AG10803 (cell line): ENCODE data around the gene MSI2.
A peak's percentile ranks its signal among the peaks of the same experiment; 100 is the strongest.

Experiments used
- DNase-seq: peaks from one replicate; pipeline ENCODE4 v3.0.0; 2010; ENCODE audit warnings: low read depth
- H3K4me3 ChIP-seq: 2 replicates; pipeline ENCODE4 v1.5.1; 2011; ENCODE audit warnings: mild to moderate bottlenecking, low read length, control low read depth
- TF ChIP-seq, protein P1 (sequence below): conservative IDR thresholded peaks from 2 replicates; pipeline ENCODE4 v1.5.1; 2011; ENCODE audit warnings: mild to moderate bottlenecking, low read length, control low read depth, inconsistent platforms

MSI2 gene

GRCh38 chr17:57557834-57558681 is 301.7 kb downstream of the MSI2 start:
- peak; percentile 48 for DNase-seq

DNA sequence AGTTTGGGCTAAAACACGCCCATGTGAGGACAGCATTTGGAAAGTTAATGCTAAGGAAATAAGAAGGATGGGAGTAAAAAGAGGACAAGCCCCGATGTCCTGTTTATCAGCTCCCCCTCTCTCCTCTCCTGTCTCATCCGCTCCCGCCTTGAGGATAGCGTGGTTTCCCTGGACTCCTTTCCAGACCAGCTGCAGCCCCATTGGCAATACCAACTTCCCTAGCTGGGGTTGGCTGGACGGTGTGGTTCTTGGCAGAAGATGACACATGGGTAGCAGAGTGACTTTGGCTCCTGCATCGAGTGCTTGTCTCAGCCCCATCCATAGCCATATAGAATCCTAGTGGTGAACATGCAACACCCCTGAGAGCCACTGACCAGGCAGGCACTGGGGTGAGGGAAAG is 302.9 kb downstream of the MSI2 start:
- TF ChIP-seq, protein P1, sequence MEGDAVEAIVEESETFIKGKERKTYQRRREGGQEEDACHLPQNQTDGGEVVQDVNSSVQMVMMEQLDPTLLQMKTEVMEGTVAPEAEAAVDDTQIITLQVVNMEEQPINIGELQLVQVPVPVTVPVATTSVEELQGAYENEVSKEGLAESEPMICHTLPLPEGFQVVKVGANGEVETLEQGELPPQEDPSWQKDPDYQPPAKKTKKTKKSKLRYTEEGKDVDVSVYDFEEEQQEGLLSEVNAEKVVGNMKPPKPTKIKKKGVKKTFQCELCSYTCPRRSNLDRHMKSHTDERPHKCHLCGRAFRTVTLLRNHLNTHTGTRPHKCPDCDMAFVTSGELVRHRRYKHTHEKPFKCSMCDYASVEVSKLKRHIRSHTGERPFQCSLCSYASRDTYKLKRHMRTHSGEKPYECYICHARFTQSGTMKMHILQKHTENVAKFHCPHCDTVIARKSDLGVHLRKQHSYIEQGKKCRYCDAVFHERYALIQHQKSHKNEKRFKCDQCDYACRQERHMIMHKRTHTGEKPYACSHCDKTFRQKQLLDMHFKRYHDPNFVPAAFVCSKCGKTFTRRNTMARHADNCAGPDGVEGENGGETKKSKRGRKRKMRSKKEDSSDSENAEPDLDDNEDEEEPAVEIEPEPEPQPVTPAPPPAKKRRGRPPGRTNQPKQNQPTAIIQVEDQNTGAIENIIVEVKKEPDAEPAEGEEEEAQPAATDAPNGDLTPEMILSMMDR = no peak
- no peak overlapping the region for H3K4me3 ChIP-seq
- DNase-seq = no peak

More at GRCh38 chr17:57557834-57558681, 301.7 kb downstream of the MSI2 start:
- H3K4me3 ChIP-seq = no peak overlapping the region
- TF ChIP-seq, protein P1 = no peak

DNA sequence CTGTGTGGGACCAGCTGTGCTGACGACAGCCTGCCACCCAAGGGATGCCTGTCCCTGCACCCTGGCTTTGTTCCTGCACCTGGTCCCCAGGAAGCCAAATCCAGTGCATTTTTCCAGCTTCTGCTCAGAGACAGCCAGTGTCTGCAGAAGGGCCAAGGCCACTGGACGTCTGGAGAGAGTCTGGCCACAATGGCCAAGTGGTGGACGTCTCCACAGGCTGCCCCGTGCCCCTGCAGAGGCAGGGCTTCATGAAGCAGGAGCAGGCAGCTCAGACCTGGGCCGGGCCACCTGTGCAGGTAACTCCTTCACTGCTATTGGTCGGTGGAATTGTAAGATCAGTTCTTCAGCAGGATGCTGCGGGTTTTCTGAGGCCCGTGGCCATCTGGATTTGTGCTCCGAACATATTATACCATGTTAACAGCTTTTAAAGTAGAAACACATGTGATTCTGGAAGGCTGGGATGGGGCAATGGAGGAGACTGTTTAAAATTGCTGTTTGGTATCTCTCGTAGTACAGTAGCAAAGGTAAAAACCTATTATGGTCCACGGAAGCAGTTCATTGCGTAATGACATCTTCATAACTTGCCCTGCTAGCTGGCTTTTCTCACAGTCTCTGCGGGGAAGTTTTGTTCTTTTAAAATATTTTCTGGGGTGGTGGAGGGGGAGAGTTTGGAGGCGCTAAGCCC is 303.5 kb downstream of the MSI2 start:
- TF ChIP-seq, protein P1 = no peak
- no peak overlapping the region for H3K4me3 ChIP-seq
- DNase-seq = no peak

- no peak overlapping the region for H3K4me3 ChIP-seq
- DNase-seq = no peak
- TF ChIP-seq, protein P1 = no peak
Observed at GRCh38 chr17:57560319-57560705, 304.0 kb downstream of the MSI2 start.

DNA sequence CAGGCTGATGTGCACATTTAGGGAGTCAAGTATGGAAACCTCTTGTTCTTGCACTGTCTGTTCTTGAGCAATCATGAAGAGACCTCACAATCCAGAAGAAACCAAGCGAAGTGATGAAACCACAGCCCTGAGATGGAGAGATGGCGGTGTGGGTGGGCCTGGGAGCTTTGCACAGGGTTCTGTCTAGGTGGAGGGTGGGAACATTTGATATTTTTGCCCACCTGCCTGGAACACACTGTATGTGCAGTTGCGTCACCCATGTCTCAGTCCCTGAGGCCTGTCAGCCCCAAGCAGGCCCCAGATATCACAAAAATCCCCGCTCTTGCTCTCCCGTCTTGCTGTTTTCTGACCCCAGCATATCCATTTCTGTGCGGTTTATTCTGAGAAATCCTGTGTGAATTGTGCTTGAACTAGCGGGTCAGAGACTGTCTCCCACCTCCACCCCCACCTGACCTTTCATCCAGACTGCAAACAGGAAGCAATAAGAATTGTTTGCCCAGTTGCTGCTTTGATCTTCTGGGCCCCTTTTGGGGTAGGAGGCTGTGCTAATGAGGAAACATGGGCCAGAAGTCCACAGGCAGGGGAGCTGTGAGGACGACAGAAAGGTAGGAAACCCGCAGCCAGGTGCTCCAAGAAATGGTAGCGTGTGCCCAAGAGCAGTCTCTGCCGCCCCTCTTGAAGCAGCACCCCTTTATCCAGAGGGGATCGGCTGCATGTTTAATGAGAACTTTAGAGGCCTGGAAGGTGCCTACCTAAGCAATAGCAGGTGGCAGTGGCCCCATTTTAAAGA is 304.9 kb downstream of the MSI2 start:
- no peak overlapping the region for H3K4me3 ChIP-seq
- TF ChIP-seq, protein P1 = no peak

DNA sequence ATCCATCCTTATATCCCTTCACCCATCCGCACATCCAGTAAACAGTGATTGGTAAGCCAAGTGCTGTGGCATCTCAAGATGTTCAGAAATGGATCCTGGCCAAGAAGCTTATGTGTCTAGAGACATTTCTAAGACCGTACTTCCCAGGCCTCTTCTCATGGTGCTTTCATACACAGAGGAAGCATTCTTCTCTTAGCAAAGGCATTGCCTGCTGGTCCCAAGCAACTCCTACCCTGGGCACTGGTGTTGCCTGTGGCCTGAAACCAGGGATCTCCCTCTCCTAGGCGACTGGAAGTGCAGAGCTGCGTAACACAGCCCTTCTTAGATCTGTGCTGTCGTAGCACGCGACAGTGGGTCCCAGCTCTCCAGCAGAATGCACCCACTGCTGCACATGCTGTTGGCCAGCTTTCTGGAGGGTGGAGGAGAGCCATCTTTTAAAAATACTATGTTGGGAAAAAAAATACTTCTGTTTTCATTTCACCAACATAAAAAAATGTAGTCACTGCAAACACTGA is 305.9 kb downstream of the MSI2 start:
- TF ChIP-seq, protein P1 = no peak
- no peak overlapping the region for H3K4me3 ChIP-seq
- DNase-seq = no peak

More for the DNA sequence above, 304.9 kb downstream of the MSI2 start:
- DNase-seq = no peak
